IMR-90 (cell line): Measurements from ENCODE around the gene OR2A42. TPM values are rescaled to one million over a fixed set of nuclear protein-coding genes. Genes with fewer than 3 reads are reported as not detected.
"Not testable (repeated sequence)": the region's sequence is repeated elsewhere in the genome, so short reads cannot be mapped to it uniquely, and the experiment has no call there.

Experiments
- ATAC-seq: fragments of 200-7000 bp; cut with Tn5 transposase; 2 replicates; pipeline ENCODE4 v1.9.1; 2020; ENCODE audit warnings: low read depth, mild to moderate bottlenecking, moderate library complexity
- BruUV-seq: library from RNA; stranded (reverse); fragments of 400-500 nt; replicated peaks from 2 replicates; lab custom pipeline; 2021; lab: Mats Ljungman, UMichigan
- CTCF ChIA-PET: fragments of 300-600 bp; formaldehyde crosslinking; extraction: SDS; loops from one replicate; lab custom pipeline; 2021; ENCODE audit warnings: antibody characterized with exemption; lab: Yijun Ruan, JAX
- POLR2A ChIA-PET: fragments of 300-600 bp; sonication (Branson Sonifier 250); formaldehyde crosslinking; loops from one replicate; lab custom pipeline; 2022; ENCODE audit warnings: antibody characterized with exemption; ENCODE audit not compliant: unreplicated experiment; lab: Charles Lee
- DNase-seq: peaks from one replicate; pipeline ENCODE4 v3.0.0; 2013
- H2AFZ ChIP-seq: replicated peaks from 2 replicates; pipeline ENCODE3; 2013; ENCODE audit warnings: low read length, mild to moderate bottlenecking; ENCODE audit not compliant: poor library complexity
- H2AK5ac ChIP-seq: 2 replicates; pipeline ENCODE4 v1.6.1; 2013; ENCODE audit warnings: low read depth, low read length, inconsistent platforms
- H2AK9ac ChIP-seq: replicated peaks from 2 replicates; pipeline ENCODE3; 2013; ENCODE audit warnings: mild to moderate bottlenecking, low read depth, low read length, moderate library complexity; ENCODE audit not compliant: poor library complexity
- H2BK120ac ChIP-seq: 2 replicates; pipeline ENCODE4 v1.6.1; 2013; ENCODE audit warnings: low read depth, low read length, inconsistent platforms
- H2BK15ac ChIP-seq: 3 replicates; pipeline ENCODE4 v1.6.1; 2013; ENCODE audit warnings: low read depth, low read length, inconsistent platforms
- H2BK20ac ChIP-seq: 2 replicates; pipeline ENCODE4 v1.6.1; 2013; ENCODE audit warnings: low read depth, mild to moderate bottlenecking, inconsistent platforms, low read length, moderate library complexity
- H2BK5ac ChIP-seq: 2 replicates; pipeline ENCODE4 v1.6.1; 2013; ENCODE audit warnings: mild to moderate bottlenecking, low read depth, low read length, inconsistent platforms; ENCODE audit not compliant: poor library complexity, severe bottlenecking
- H3K14ac ChIP-seq: replicated peaks from 2 replicates; pipeline ENCODE4 v1.6.1; 2013; ENCODE audit warnings: low read depth, low read length, inconsistent platforms
- H3K18ac ChIP-seq: 2 replicates; pipeline ENCODE4 v1.6.1; 2013; ENCODE audit warnings: low read depth, low read length, control low read depth
- H3K23ac ChIP-seq: 2 replicates; pipeline ENCODE4 v1.6.1; 2013; ENCODE audit warnings: low read depth, low read length, inconsistent platforms
- H3K27ac ChIP-seq: 2 replicates; pipeline ENCODE4 v1.5.1; 2013; ENCODE audit warnings: mild to moderate bottlenecking, control low read depth, low read length; ENCODE audit not compliant: insufficient read depth
- H3K27me3 ChIP-seq: 2 replicates; pipeline ENCODE4 v1.6.1; 2013; ENCODE audit warnings: low read length; ENCODE audit not compliant: control insufficient read depth, insufficient read depth
- H3K36me3 ChIP-seq: 2 replicates; pipeline ENCODE4 v1.6.1; 2013; ENCODE audit warnings: low read length, mixed read lengths; ENCODE audit not compliant: control insufficient read depth, insufficient read depth
- H3K4ac ChIP-seq: 2 replicates; pipeline ENCODE4 v1.6.1; 2013; ENCODE audit warnings: low read depth, low read length, inconsistent platforms
- H3K4me1 ChIP-seq: 2 replicates; pipeline ENCODE4 v1.6.1; 2013; ENCODE audit warnings: low read length, mixed read lengths; ENCODE audit not compliant: control insufficient read depth, insufficient read depth
- H3K4me2 ChIP-seq: 2 replicates; pipeline ENCODE4 v1.6.1; 2013; ENCODE audit warnings: low read depth, mild to moderate bottlenecking, control low read depth, low read length, moderate library complexity
- H3K4me3 ChIP-seq: 2 replicates; pipeline ENCODE4 v1.5.1; 2013; ENCODE audit warnings: low read depth, mild to moderate bottlenecking, control low read depth, low read length, moderate library complexity; ENCODE audit not compliant: insufficient read depth
- H3K56ac ChIP-seq: 2 replicates; pipeline ENCODE4 v1.6.1; 2013; ENCODE audit warnings: low read length, inconsistent platforms; ENCODE audit not compliant: insufficient read depth; ENCODE audit errors: extremely low read depth
- H3K79me1 ChIP-seq, 2 experiments: 2 replicates each; pipeline ENCODE4 v1.6.1; 2013; ENCODE audit warnings: low read length in 2 of 2, inconsistent platforms in 1 of 2, low read depth in 1 of 2
- H3K9ac ChIP-seq: 2 replicates; pipeline ENCODE4 v1.6.1; 2013; ENCODE audit warnings: low read depth, low read length, control low read depth
- H3K9me1 ChIP-seq: 2 replicates; pipeline ENCODE4 v1.6.1; 2013; ENCODE audit warnings: low read length, inconsistent platforms; ENCODE audit not compliant: insufficient read depth
- H3K9me3 ChIP-seq: 2 replicates; pipeline ENCODE4 v1.6.1; 2013; ENCODE audit warnings: low read length; ENCODE audit not compliant: control insufficient read depth, insufficient read depth
- H4K20me1 ChIP-seq: 2 replicates; pipeline ENCODE4 v1.6.1; 2013; ENCODE audit warnings: low read length, inconsistent platforms; ENCODE audit not compliant: insufficient read depth
- H4K5ac ChIP-seq: 2 replicates; pipeline ENCODE4 v1.6.1; 2013; ENCODE audit warnings: mild to moderate bottlenecking, low read depth, low read length, control low read depth
- H4K8ac ChIP-seq, 2 experiments: 2 replicates each; pipeline ENCODE4 v1.6.1; 2013; ENCODE audit warnings: low read depth in 2 of 2, low read length in 2 of 2, control low read depth in 1 of 2, inconsistent platforms in 1 of 2
- H4K91ac ChIP-seq: 2 replicates; pipeline ENCODE4 v1.6.1; 2013; ENCODE audit warnings: low read depth, low read length, inconsistent platforms; ENCODE audit not compliant: insufficient read depth
- WGBS, 2 experiments: methylation state at CpG; one replicate each; pipeline versions ENCODE4 v1.1.5 to v1.1.7; 2013; ENCODE audit warnings: missing lambda C conversion rate in 2 of 2; ENCODE audit not compliant: insufficient read length in 1 of 2; ENCODE audit errors: extremely low coverage in 2 of 2; 5-methylcytosine and 5-hydroxymethylcytosine counted together
- dilution Hi-C: fragments of 300-500 bp; cut with HindIII; formaldehyde crosslinking; loops from one replicate; pipeline ENCODE4 v1.14.3; 2018; ENCODE audit warnings: low sequenced_read_pairs; ENCODE audit not compliant: unreplicated experiment
- in situ Hi-C: fragments of 300-500 bp; cut with MboI; formaldehyde crosslinking; loops from 3 replicates; pipeline ENCODE4 v1.14.3; 2019; ENCODE audit warnings: low sequenced_read_pairs, inconsistent platforms, mixed read lengths
- intact Hi-C: fragments of 100-400 bp; cut with micrococcal nuclease; formaldehyde crosslinking; loops from 2 replicates; pipeline ENCODE4 v1.10.0; 2022
- polyA plus RNA-seq, 3 experiments: library from polyadenylated mRNA; depleted of rRNA; stranded (reverse); fragments of >200 nt; gene quantifications; 2 replicates each; pipeline ENCODE4 v1.2.3, GENCODE V29; 2012; ENCODE audit warnings: low replicate concordance in 1 of 3
- total RNA-seq: library from RNA; depleted of rRNA; stranded (reverse); fragments of >200 nt; gene quantifications from 2 replicates; pipeline ENCODE4 v1.2.3, GENCODE V29; 2012

The OR2A42 gene
- total and polyA plus RNA-seq, 2 of the 4 experiments (the other 2 are of a cell fraction): not detected

- ATAC-seq, H3K9ac ChIP-seq, H3K4me3 ChIP-seq, H3K27me3 ChIP-seq, H3K23ac ChIP-seq, H2AFZ ChIP-seq, BruUV-seq, H2BK5ac ChIP-seq, H3K14ac ChIP-seq, H2BK120ac ChIP-seq, in situ Hi-C loops, H3K9me3 ChIP-seq, H3K56ac ChIP-seq, H4K91ac ChIP-seq, H3K9me1 ChIP-seq, H2AK9ac ChIP-seq, H3K4me1 ChIP-seq, POLR2A ChIA-PET, H3K79me1 ChIP-seq, H3K36me3 ChIP-seq, CTCF ChIA-PET, H3K27ac ChIP-seq, H3K18ac ChIP-seq, H4K20me1 ChIP-seq, H2BK20ac ChIP-seq, H4K5ac ChIP-seq, intact Hi-C loops, H3K4ac ChIP-seq, dilution Hi-C loops, H2BK15ac ChIP-seq, DNase-seq, H2AK5ac ChIP-seq, H4K8ac ChIP-seq, H3K4me2 ChIP-seq: not testable (repeated sequence)
- WGBS, 2 experiments: no CpG with 5 or more reads among the region's 6 CpGs
Observed at GRCh38 chr7:144275281-144275680, 35.9 kb upstream of the OR2A42 start.

- H4K5ac ChIP-seq, H3K14ac ChIP-seq, H2AK5ac ChIP-seq, CTCF ChIA-PET, POLR2A ChIA-PET, H3K4me3 ChIP-seq, H2AFZ ChIP-seq, DNase-seq, H2AK9ac ChIP-seq, ATAC-seq, H3K18ac ChIP-seq, H2BK15ac ChIP-seq, H3K9me1 ChIP-seq, H3K27me3 ChIP-seq, H2BK5ac ChIP-seq, H3K79me1 ChIP-seq, H3K27ac ChIP-seq, H3K9ac ChIP-seq, in situ Hi-C loops, H3K23ac ChIP-seq, H4K20me1 ChIP-seq, dilution Hi-C loops, H2BK20ac ChIP-seq, H3K9me3 ChIP-seq, H3K4me2 ChIP-seq, H3K56ac ChIP-seq, H4K91ac ChIP-seq, H3K36me3 ChIP-seq, H3K4ac ChIP-seq, BruUV-seq, H3K4me1 ChIP-seq, intact Hi-C loops, H4K8ac ChIP-seq, H2BK120ac ChIP-seq: not testable (repeated sequence)
- no CpG with 5 or more reads among the region's 19 CpGs for WGBS, 2 experiments
Observed at GRCh38 chr7:144269188-144269587, 29.8 kb upstream of the OR2A42 start, which contains the start of gene CTAGE8. Gene CTAGE8 (minus strand): TSS chr7:144269288. CDS start chr7:144269250, 38 bp downstream.
